Karpas-422 (cell line): ENCODE data around the gene ZNF300. TPM values are rescaled to one million over a fixed set of nuclear protein-coding genes. Genes with fewer than 3 reads are reported as not detected.
"Not testable (repeated sequence)": the region's sequence is repeated elsewhere in the genome, so short reads cannot be mapped to it uniquely, and the experiment has no call there.

ENCODE experiments used
- DNase-seq: peaks from one replicate; pipeline ENCODE4 v3.0.0-alpha.2; 2015
- H2AFZ ChIP-seq: fragments of 200-600 bp; sonication (generic); 2 replicates; pipeline ENCODE4 v1.6.1; 2014; ENCODE audit warnings: antibody characterized with exemption, low read length, mixed read lengths
- H3K27ac ChIP-seq: fragments of 200-600 bp; sonication (generic); 2 replicates; pipeline ENCODE4 v1.5.1; 2014; ENCODE audit warnings: mild to moderate bottlenecking, low read length, moderate library complexity
- H3K27me3 ChIP-seq: fragments of 200-600 bp; sonication (generic); 2 replicates; pipeline ENCODE4 v1.6.1; 2014; ENCODE audit warnings: low read length, mixed read lengths
- H3K36me3 ChIP-seq: fragments of 200-600 bp; sonication (generic); 2 replicates; pipeline ENCODE4 v1.6.1; 2014; ENCODE audit warnings: low read length, mixed read lengths; ENCODE audit not compliant: insufficient read depth
- H3K4me1 ChIP-seq: fragments of 200-600 bp; sonication (generic); 2 replicates; pipeline ENCODE4 v1.6.1; 2014; ENCODE audit warnings: mild to moderate bottlenecking, low read length, mixed read lengths
- H3K4me2 ChIP-seq: fragments of 200-600 bp; sonication (generic); 2 replicates; pipeline ENCODE4 v1.6.1; 2014; ENCODE audit warnings: low read length, low read depth, mild to moderate bottlenecking; ENCODE audit not compliant: poor library complexity, severe bottlenecking
- H3K4me3 ChIP-seq: fragments of 200-600 bp; sonication (generic); 2 replicates; pipeline ENCODE4 v1.5.1; 2014; ENCODE audit warnings: mild to moderate bottlenecking, antibody characterized with exemption, low read length, mixed read lengths
- H3K79me2 ChIP-seq: fragments of 200-600 bp; sonication (generic); 2 replicates; pipeline ENCODE4 v1.6.1; 2014; ENCODE audit warnings: mild to moderate bottlenecking, low read length, mixed read lengths
- H3K9ac ChIP-seq: fragments of 200-600 bp; sonication (generic); 2 replicates; pipeline ENCODE4 v1.6.0; 2014; ENCODE audit warnings: low read length
- H3K9me2 ChIP-seq: fragments of 200-600 bp; sonication (generic), shearing (Covaris generic); replicated peaks from 2 replicates; pipeline ENCODE4 v1.6.0; 2014; ENCODE audit warnings: mild to moderate bottlenecking, low read length, moderate library complexity; ENCODE audit not compliant: insufficient read depth
- H3K9me3 ChIP-seq: fragments of 300-700, 200-600 bp; sonication (generic); 2 replicates; pipeline ENCODE4 v1.6.1; 2014; ENCODE audit warnings: low read length, mixed read lengths
- H4K20me1 ChIP-seq: fragments of 200-600 bp; sonication (generic); 2 replicates; pipeline ENCODE4 v1.6.1; 2014; ENCODE audit warnings: mild to moderate bottlenecking, antibody characterized with exemption, low read length, low read depth; ENCODE audit not compliant: insufficient read depth
- total RNA-seq: library from RNA; depleted of rRNA; stranded (reverse); fragments of >200 nt; shearing (Covaris generic); gene quantifications from 2 replicates; pipeline ENCODE4 v1.2.3, GENCODE V29; 2014; ENCODE audit warnings: low replicate concordance; rRNA removed

ZNF300 gene
- total RNA-seq, 1 experiment from 2014 or later, result not detected

- Histone ChIP-seq H3K4me2 (no peak overlapping the region), H3K79me2 (no peaks in the 10 kb centered on the region), H3K4me3 (no peak overlapping the region), H3K36me3 (no peaks in the 10 kb centered on the region), H3K9me3 (no peaks in the 10 kb centered on the region), H2AFZ (no peak overlapping the region), H3K9me2 (no peaks in the 10 kb centered on the region), H3K4me1 (peaks cover 4% of the 10 kb centered on the region), H3K27me3 (no peaks in the 10 kb centered on the region), H3K27ac (no peak overlapping the region), H4K20me1 (no peaks in the 10 kb centered on the region), H3K9ac (no peak overlapping the region)
- no peak for DNase-seq
Measured at GRCh38 chr5:150851039-150851438, 53.7 kb downstream of the ZNF300 start.

DNA sequence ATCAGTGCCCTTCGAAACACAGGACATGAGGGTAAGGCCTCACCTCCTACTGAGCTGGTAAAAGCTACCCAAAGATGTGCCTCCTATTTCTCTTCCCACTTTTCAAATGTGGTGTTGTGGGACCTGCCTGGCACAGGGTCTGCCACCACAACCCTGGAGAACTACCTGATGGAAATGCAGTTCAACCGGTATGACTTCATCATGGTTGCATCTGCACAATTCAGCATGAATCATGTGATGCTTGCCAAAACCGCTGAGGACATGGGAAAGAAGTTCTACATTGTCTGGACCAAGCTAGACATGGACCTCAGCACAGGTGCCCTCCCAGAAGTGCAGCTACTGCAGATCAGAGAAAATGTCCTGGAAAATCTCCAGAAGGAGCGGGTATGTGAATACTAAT is 56.5 kb downstream of the ZNF300 start:
- no peaks in the 10 kb centered on the region for H4K20me1 ChIP-seq
- DNase-seq, result no peak
- H3K4me3 ChIP-seq, result no peak overlapping the region
- no peak overlapping the region for H3K27ac ChIP-seq
- no peak overlapping the region for H2AFZ ChIP-seq
- H3K79me2 ChIP-seq, result no peaks in the 10 kb centered on the region
- H3K9me3 ChIP-seq, result no peaks in the 10 kb centered on the region
- H3K9me2 ChIP-seq, result no peaks in the 10 kb centered on the region
- no peaks in the 10 kb centered on the region for H3K36me3 ChIP-seq
- no peaks in the 10 kb centered on the region for H3K27me3 ChIP-seq
- H3K4me1 ChIP-seq, result no peaks in the 10 kb centered on the region
- H3K4me2 ChIP-seq, result no peak overlapping the region
- H3K9ac ChIP-seq, result no peak overlapping the region

GRCh38 chr5:150847334-150847695 is 57.5 kb downstream of the ZNF300 start:
- no peaks in the 10 kb centered on the region for H3K4me1 ChIP-seq
- no peak overlapping the region for H3K4me3 ChIP-seq
- no peak overlapping the region for H3K4me2 ChIP-seq
- no peak overlapping the region for H3K27ac ChIP-seq
- no peaks in the 10 kb centered on the region for H3K36me3 ChIP-seq
- DNase-seq, result no peak
- no peak overlapping the region for H3K9ac ChIP-seq
- H4K20me1 ChIP-seq, result no peaks in the 10 kb centered on the region
- no peaks in the 10 kb centered on the region for H3K79me2 ChIP-seq
- H3K9me3 ChIP-seq, result no peaks in the 10 kb centered on the region
- H2AFZ ChIP-seq, result no peak overlapping the region
- no peaks in the 10 kb centered on the region for H3K9me2 ChIP-seq
- no peaks in the 10 kb centered on the region for H3K27me3 ChIP-seq

DNA sequence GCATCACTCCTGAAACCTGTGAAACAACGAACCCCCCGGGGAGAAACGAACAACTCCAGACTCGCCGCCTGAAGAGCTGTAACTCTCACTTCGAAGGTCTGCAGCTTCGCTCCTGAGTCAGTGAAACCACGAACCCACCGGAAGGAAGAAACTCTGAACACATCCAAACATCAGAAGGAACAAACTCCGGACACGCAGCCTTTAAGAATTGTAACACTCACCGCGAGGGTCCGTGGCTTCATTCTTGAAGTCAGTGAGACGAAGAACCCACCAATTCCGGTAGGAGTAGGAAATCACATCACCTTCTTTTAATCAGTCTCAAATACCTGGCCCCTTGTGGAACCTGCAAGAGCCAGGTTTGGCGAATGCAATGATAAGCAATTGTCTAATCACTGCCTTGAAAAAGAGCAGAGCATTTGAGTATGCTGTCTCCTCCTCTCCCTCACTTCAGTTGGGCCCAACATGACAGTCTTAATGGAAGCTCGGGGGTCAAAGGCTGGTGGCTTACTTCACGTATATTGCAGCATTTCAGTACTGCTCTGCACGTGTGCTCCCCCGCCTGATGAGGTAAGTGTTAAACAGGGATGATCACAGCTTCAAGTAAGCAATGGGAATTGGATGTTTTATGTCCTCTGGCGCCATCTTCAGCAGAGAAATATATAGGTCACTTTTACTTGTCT is 58.0 kb downstream of the ZNF300 start:
- H3K36me3 ChIP-seq, result no peaks in the 10 kb centered on the region
- no peak overlapping the region for H3K4me3 ChIP-seq
- no peak overlapping the region for H3K9ac ChIP-seq
- peak; percentile 87 for DNase-seq
- no peaks in the 10 kb centered on the region for H3K27me3 ChIP-seq
- no peaks in the 10 kb centered on the region for H3K9me2 ChIP-seq
- H3K4me1 ChIP-seq, result no peaks in the 10 kb centered on the region
- H3K79me2 ChIP-seq, result no peaks in the 10 kb centered on the region
- no peaks in the 10 kb centered on the region for H3K9me3 ChIP-seq
- no peak overlapping the region for H3K4me2 ChIP-seq
- no peaks in the 10 kb centered on the region for H4K20me1 ChIP-seq
- no peak overlapping the region for H3K27ac ChIP-seq
- no peak overlapping the region for H2AFZ ChIP-seq

GRCh38 chr5:150846308-150846653 is 58.5 kb downstream of the ZNF300 start, which contains the start of gene IRGM:
IRGM (plus strand) TSS chr5:150846521; CDS start chr5:150848124, 1,603 bp downstream.
- H3K9me2 ChIP-seq, DNase-seq, H3K27ac ChIP-seq, H3K4me2 ChIP-seq, H3K4me3 ChIP-seq, H2AFZ ChIP-seq, H4K20me1 ChIP-seq, H3K27me3 ChIP-seq, H3K4me1 ChIP-seq, H3K79me2 ChIP-seq, H3K9ac ChIP-seq, H3K36me3 ChIP-seq, H3K9me3 ChIP-seq: not testable (repeated sequence)

DNA sequence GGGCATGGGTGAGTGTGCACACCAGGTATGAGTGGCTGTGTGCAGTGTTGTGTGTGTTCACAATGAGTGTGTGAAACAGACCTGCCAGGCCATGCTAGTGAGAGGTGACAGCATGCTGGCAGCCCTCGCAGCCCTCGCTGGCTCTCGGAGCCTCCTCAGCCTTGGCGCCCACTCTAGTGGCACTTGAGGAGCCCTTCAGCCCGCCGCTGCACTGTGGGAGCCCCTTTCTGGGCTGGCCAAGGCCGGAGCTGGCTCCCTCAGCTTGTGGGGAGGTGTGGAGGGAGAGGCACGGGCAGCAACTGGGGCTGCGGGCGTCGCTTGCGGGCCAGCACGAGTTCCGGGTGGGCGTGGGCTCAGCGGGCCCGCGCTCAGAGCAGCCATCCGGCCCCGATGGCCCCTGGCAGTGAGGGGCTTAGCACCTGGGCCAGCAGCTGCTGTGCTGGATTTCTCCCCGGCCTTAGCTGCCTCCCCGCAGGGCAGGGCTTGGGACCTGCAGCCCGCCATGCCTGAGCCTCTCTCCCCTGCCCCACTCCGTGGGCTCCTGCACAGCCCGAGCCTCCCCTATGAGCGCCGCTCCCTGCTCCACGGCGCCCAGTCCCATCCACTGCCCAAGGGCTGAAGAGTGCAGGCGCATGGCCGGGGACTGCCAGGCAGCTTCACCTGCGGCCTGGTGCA is 59.5 kb downstream of the ZNF300 start:
- DNase-seq, H3K36me3 ChIP-seq, H3K9me2 ChIP-seq, H3K27me3 ChIP-seq, H3K4me3 ChIP-seq, H3K9ac ChIP-seq, H3K9me3 ChIP-seq, H3K27ac ChIP-seq, H3K4me1 ChIP-seq, H4K20me1 ChIP-seq, H3K79me2 ChIP-seq, H2AFZ ChIP-seq, H3K4me2 ChIP-seq: not testable (repeated sequence)

Other genes with a start within 250 kb of the ZNF300 start
- not detected in 2 replicates for gene MYOZ3, start 243.7 kb downstream of the ZNF300 start, total RNA-seq
- 35.9 and 53.2 TPM in 2 replicates for gene RBM22, start 203.9 kb downstream of the ZNF300 start, total RNA-seq
- gene DCTN4, start 146.0 kb downstream of the ZNF300 start, total RNA-seq, result 20.5 and 37.5 TPM in 2 replicates
- not detected in 2 replicates for gene SMIM3, start 126.2 kb downstream of the ZNF300 start, total RNA-seq
- 0.87 TPM in 1 of 2 replicates, not detected in the other for gene IRGM, start 58.5 kb downstream of the ZNF300 start, total RNA-seq
- not detected in 2 replicates for gene GPX3, start 115.6 kb upstream of the ZNF300 start, total RNA-seq
- 106 and 205 TPM in 2 replicates for gene TNIP1, start 176.1 kb upstream of the ZNF300 start, total RNA-seq